Measurements from ENCODE around the gene PLCL2.
"Not testable (repeated sequence)": the region's sequence is repeated elsewhere in the genome, so short reads cannot be mapped to it uniquely, and the experiment has no call there.

PLCL2 gene

DNA sequence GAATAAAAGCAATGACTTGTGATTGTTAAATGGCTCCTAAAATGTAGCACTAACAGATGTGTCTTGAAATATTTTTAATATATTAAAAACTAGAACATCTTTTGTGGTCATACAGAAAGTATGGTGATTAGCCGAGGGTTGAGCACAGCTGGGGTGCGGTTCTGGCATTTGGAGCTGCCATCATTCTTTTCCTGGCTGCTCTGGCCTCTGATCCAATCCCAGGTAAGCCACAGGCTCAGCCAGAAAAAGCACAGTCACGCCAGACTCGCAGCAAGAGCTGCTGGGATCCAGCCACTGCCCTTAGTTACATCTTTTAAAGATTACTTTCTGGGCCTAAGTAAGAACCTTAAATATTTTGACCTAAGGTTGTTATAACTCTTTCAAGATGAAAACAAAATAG, 196.8 kb downstream of the PLCL2 start:
- no peak for DNase-seq

GRCh38 chr3:17087509-17087908, 202.8 kb downstream of the PLCL2 start:
- DNase-seq: no peak

- DNase-seq: no peak
Measured at GRCh38 chr3:17088017-17088416, 203.3 kb downstream of the PLCL2 start.

- DNase-seq: no peak
Measured at GRCh38 chr3:17088602-17089313, 204.0 kb downstream of the PLCL2 start.

GRCh38 chr3:17089314-17089700, 204.6 kb downstream of the PLCL2 start:
- no peak for DNase-seq

- no peak for DNase-seq
Measured at GRCh38 chr3:17090280-17090983, 205.7 kb downstream of the PLCL2 start.

GRCh38 chr3:17091910-17092582, 207.3 kb downstream of the PLCL2 start:
- DNase-seq: no peak

DNA sequence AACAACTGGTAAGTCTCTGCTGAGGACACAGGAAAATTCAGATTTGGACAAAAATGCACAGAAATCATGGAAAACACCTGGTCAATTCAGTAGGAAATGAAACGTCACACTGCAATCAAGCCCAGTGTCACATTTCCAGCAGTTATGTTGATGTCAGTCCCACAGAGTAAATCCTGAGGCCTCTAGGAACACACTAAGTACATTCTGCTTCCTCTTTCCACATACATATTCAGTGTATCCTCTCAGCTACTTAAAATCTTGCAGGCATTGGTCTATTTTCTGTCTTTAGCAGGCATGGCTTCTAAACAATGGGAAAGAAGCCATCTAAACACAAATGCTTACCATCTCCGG, 207.8 kb downstream of the PLCL2 start:
- DNase-seq: no peak

DNA sequence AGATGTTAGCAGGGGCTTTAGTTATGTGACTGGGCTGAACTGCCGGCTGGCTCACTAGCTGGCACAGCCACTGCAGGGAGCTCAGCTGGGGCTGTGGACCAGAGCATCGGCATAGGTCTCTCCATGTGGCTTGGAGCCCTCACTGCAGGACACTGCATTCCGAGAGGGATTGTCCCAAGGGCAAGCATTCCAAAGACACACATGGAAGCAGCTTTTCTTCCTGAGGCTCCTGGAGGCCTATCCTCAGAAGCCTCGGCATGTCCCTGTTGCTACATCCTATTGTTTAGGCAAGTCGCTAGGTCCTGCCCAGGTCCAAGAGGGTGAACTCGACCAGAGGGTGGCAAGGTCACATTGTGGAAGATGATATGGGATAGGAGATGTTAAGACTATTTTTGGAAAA, 209.8 kb downstream of the PLCL2 start:
- DNase-seq: no peak

DNA sequence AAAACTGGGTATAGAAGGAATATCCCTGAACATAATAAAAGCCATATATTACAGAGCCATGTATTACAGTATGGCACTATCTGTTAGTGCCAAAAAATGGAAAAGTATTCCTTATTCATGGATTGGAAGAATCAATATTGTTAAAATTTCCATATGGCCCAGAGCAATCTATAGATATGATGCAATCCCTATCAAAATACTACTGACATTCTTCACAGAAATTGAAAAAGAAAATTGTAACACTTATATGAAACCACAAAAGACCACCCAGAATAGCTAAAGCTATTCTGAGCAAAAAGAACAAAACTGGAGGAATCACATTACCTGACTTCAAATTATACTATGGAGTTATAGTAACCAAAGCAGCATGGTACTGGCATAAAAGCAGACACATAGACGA, 218.8 kb downstream of the PLCL2 start:
- no peak for DNase-seq

- DNase-seq: not testable (repeated sequence)
Measured at GRCh38 chr3:17106801-17107200, 222.0 kb downstream of the PLCL2 start.

DNA sequence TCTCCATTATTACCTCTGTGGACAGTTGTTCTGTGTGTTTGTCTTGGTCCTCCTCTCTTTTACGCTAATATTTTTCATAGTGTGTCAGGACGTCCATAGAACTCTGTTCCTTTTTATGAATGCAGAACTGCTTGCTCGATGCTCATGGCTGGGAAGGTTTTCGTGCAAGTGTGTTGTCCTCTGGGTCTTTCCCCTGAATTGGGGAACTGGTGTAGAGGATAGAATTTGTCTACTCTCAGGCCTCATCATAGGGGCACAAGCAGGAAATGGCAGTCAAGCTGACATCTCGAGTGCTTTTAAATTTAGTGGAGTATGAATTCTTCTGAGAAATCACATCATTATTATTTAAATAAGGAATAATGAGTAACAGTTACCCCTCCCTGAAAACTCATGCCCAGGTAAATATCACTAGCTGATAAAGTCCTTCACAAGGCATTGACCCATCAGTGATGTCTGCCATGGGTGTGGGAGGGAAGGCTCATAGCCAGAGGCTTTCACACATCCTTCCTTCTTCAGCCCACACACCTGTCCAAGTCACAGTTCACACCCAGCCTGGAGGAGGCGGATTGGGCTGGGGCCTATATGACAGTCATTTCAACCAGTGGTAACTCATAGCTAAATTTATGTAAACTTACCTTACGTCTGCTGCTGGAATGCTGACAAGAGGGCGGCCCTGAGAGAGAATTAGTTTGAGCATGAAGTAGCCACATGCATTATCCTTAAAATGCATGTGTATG, 226.1 kb downstream of the PLCL2 start:
- DNase-seq: no peak

GRCh38 chr3:17111586-17111985, 226.8 kb downstream of the PLCL2 start:
- DNase-seq: no peak

- DNase-seq: no peak
Measured at GRCh38 chr3:17115186-17115585, 230.4 kb downstream of the PLCL2 start.

DNA sequence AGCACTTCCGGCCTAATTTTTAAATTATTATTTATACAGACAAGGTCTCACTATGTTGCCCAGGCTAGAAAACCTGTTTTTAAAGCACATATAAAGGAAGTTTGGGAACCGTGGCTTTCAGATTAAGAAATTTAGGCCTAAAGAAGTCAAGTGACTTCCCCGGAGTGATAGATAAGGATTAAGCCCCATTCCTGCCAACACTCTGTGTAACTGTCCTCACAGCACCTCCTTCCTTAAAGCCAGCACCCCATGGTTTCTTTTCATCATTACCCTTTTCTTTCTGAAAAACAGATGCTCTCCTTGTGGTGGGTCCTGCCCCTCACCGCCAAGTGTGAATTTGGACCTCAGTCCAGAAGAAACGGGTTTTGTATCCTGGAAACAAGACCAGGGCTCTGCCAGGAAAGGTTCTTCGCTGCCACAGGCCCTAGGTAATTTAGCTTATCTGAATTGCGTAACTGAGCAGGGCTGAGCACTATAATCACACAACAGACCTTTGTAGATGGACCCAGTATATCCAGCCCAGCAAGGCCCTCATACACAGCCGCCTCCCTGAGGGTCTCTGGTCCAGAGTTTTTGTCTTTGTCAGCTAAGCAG, 231.3 kb downstream of the PLCL2 start:
- DNase-seq: no peak

GRCh38 chr3:17118771-17119170, 234.0 kb downstream of the PLCL2 start:
- no peak for DNase-seq

DNA sequence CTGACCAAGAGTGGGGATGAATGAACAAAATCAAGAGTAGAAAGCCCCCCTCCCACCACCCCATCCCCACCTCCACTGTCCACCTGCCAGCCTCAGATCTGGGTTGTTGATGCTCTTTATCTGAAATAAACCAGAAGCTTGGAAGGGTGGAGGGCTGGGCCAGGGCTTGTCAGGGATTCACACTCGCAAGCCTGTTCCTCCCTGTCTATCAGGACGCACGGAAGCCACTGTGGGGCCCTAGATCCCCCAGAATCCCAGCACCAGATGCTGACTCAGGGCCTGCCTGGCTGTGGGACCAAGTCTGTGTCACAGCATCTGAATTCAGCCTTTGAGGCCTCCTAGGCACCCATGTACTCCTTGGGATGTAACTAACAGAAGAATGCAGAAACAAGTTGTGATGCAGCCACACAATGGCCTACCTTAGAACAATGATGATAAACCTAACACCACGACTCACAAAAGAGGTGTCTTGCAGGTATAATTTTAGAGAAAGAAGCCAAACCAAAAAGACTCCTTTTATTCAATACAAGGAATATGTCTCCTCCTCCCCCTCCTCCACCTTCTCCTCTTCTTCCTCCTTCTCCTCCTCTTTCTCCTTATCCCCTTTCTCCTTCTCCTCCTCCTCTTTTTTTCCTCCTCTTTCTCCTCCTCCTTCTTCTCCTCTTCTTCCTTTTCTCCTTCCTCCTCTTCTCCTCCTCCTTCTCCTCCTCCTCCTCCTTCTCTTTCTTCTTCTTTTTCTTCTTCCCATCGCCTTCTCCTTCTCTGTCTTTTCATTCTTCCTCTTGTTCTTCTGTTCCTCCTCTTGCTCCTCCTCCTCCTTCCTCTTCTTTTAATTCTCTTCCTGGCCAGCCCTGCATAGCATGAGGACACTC, 234.7 kb downstream of the PLCL2 start:
- no peak for DNase-seq

- no peak for DNase-seq
Measured at GRCh38 chr3:17120115-17120514, 235.4 kb downstream of the PLCL2 start.

- DNase-seq: no peak
Measured at GRCh38 chr3:17121336-17121735, 236.6 kb downstream of the PLCL2 start.

GRCh38 chr3:17122758-17123157, 238.0 kb downstream of the PLCL2 start:
- DNase-seq: no peak

DNA sequence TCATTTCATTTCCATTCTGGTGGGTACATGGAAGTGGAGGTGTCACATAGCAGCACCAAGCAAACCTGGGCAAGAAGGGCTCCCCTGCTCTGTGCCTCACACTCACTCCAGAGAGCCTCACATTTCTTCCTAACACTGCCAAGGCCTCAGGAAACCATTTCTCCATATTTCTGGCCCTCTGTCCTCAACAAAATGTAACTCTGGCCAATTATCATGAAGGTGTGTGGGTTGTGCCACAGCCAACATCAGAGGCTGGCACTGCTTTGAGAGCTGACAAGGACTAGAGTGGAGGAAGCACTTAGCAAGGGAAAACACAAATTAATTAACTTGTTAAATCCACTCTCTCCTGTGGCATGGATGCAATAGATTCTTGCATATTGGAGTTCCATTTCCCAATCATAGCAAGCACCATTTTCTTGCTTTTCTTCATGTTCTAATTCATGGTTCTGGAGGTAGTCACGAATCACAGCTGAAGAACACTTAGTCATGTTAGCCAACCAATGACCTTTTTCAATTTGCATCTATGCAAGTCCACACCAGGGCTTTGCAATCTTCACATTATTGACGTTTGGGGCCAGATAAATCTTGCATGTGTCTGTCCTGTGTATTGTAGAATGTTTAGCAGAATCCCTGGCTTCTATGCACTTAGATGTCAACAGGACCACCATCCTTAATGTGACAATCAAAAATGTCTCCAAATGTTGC, 241.1 kb downstream of the PLCL2 start:
- DNase-seq: no peak

Measured in effector CD8-positive, alpha-beta T cell (primary cell).